HG03457 (cell line): Measurements from ENCODE around the gene CELSR2.
A peak's percentile ranks its signal among the peaks of the same experiment; 100 is the strongest.
"Not testable (repeated sequence)": the region's sequence is repeated elsewhere in the genome, so short reads cannot be mapped to it uniquely, and the experiment has no call there.

ENCODE experiments used
- ATAC-seq: cut with Tn5 transposase; IDR thresholded peaks from one replicate; pipeline ENCODE4 v1.9.1; 2021; ENCODE audit warnings: moderate number of reproducible peaks; ENCODE audit not compliant: unreplicated experiment

CELSR2 gene

DNA sequence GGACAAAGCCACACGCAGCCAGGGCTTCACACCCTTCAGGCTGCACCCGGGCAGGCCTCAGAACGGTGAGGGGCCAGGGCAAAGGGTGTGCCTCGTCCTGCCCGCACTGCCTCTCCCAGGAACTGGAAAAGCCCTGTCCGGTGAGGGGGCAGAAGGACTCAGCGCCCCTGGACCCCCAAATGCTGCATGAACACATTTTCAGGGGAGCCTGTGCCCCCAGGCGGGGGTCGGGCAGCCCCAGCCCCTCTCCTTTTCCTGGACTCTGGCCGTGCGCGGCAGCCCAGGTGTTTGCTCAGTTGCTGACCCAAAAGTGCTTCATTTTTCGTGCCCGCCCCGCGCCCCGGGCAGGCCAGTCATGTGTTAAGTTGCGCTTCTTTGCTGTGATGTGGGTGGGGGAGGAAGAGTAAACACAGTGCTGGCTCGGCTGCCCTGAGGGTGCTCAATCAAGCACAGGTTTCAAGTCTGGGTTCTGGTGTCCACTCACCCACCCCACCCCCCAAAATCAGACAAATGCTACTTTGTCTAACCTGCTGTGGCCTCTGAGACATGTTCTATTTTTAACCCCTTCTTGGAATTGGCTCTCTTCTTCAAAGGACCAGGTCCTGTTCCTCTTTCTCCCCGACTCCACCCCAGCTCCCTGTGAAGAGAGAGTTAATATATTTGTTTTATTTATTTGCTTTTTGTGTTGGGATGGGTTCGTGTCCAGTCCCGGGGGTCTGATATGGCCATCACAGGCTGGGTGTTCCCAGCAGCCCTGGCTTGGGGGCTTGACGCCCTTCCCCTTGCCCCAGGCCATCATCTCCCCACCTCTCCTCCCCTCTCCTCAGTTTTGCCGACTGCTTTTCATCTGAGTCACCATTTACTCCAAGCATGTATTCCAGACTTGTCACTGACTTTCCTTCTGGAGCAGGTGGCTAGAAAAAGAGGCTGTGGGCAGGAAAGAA is 25.5 kb downstream of the CELSR2 start:
- no peak for ATAC-seq

DNA sequence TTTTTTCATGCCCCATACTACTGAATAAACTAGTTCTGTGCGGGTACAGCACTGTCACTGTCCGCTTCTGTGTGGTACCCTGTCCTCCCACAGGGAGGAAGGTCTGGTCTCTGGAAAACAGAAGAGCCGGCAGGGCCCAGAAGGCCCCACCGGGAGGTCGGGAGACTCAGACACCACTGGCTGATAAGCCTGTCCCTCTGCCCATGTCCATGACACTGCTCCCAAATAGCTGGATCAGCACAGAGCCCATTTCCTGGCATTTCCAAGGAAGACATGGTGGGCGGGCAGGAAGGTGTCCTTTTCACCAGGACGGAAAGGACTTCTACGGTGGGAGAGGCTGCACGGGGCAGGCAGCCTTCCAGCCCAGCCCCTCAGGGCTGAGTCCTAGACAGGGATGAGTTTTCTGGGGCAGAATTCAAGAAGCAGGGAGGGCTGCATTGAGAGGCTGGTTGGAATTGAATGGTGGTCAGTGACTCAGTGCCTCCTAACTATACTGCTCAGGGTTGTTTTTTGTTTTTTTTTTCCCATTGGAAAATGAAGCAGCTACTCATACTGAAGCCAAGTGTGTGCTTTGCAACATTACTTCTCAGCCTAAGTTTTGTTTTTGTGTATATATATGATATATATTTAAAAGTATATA is 26.5 kb downstream of the CELSR2 start:
- no peak for ATAC-seq

DNA sequence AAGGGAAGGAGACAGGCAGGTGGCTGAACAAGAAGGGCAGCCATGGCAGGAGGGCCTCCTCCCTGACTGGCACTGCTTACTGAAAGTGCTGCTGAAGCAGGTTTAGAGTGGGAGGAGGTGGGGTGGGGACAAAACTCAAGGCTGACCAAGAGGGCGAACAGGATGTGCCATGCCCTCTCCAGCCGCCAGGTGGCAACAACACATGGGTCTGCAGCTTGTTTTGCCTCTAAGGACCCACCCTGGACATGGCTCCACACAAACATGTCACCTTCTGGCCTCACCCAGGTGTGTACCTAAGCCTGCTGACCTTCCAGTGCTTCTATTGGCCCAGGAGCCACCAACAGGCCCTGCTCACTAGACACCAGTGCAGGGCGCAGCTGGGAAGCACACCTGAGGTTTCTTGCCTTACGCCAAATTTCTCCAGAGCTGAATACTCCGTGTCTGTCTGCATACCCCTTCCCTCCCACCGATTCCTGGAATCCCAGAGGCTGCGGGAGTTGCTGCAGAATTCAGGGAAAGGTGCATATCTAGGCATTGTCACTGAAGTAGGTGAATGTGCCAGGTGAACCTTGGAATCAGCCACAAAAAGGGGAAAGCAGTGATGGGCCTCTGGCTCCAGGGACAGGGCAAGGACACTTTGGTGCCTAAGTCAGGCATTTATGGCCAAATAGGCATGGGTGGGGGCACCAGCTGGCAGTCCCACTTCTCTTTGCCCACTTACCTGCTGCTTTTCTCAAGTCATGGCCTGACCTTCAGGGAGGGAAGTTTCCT is 28.3 kb downstream of the CELSR2 start:
- no peak for ATAC-seq

DNA sequence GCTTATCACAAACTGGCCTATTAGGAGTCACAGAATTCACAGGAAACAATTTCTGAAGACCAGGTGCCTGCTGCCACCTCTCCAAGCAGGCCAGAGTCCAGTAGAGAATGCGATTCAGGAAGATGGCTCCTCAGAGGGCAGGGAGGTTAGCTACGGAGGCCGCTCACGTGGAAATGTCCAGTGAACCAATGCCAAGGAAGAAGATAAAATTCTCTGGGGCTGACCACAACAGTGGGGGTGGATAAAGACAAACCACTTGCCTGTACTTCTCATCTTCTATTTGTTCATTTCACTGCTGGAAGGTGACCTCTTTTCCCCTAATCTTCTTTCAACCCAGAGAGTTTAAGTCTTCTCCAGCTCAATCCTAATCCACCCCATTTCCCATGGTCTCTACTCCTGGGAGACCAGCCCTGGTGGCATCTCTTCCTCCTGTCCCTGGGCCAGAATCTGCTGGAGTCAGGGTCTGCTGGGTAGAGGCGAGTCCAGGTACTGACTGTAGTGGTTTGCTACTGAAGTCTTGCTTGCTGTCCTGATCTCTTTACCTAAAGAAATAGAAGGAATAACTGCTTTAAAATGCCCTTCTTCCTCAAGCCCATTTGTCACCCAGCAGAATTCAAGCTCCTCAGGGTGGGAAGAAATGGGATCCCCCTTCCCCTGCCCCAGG is 30.4 kb downstream of the CELSR2 start:
- no peak for ATAC-seq

DNA sequence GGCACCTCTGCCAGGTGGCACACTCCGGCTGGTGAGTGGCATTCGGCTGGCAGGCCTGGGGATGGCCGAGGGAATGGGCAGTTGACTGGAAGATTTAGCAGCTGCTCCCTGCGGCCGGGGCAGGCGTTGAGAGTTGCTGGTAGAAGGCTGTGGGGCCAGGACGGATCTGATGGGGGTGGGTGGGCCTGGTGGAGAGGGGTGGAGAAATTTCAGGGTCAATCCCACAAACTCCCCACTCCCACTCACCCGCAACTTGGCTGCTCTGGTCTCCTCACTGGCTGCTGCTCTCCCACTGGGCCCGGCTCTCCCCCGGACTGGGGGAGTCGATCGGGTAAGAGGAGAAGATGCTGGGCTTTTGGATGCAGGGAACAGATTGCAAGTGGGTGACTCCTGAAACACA is 31.5 kb downstream of the CELSR2 start:
- no peak for ATAC-seq

DNA sequence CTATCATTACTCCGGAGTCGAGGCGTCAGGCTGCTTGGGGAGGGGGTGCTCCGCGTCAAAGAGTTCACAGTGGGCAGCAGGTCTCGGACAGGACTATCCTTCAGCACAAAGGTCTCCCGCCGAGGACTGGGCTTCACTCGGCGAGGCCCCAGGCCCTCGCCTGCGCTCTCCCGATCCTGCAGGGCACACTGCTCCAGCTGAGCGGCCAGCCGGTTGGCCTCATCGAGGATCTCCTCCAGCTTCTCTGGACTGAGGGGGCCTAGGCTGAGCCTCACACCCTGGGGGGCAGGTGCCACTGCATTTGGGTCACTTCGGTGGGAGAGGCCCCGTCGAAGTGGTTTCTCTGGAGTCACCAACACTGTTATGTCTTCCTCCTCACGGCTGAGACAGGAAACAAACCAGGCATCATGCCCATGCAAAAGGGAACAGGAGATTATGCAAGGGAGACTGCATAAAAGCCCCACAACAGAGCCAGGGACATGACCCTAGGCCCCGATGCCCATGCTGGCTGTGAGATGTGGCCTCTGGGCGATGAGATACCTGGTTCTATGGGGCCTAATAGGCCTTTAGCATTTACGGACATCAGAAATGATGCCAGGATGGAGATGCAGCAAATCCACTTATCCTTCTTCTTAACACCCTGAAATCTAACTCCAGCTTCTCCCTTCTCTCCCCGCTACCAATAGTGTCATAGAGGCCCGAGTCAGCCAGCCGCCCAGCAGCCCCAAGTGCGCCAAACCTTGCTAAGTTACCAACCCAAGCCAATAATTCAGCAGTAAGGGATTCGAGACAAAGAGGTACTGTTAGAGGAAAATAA is 32.5 kb downstream of the CELSR2 start:
- ATAC-seq: no peak

DNA sequence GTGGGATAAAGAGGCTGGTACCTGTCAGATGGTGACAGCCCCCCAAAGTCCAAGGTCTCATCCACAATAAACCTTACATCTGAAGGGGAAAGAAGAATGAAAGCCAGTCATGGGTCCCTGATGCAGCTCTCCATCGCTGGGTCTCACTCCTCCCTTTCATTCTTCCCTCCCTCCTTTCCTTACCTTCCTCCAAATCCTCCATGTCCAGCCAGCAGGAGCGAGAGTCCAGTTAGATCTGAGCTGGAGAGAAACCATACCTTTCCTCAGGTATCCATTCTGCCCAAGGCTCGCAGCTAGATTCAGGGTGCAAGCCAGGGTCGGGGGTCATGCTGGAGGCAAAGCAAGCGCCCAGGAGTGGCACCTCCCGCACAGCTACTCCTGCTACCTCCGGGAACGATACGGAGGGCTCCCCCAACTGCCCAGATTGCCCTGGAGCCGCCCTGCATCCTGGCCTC is 33.2 kb downstream of the CELSR2 start:
- ATAC-seq: no peak

DNA sequence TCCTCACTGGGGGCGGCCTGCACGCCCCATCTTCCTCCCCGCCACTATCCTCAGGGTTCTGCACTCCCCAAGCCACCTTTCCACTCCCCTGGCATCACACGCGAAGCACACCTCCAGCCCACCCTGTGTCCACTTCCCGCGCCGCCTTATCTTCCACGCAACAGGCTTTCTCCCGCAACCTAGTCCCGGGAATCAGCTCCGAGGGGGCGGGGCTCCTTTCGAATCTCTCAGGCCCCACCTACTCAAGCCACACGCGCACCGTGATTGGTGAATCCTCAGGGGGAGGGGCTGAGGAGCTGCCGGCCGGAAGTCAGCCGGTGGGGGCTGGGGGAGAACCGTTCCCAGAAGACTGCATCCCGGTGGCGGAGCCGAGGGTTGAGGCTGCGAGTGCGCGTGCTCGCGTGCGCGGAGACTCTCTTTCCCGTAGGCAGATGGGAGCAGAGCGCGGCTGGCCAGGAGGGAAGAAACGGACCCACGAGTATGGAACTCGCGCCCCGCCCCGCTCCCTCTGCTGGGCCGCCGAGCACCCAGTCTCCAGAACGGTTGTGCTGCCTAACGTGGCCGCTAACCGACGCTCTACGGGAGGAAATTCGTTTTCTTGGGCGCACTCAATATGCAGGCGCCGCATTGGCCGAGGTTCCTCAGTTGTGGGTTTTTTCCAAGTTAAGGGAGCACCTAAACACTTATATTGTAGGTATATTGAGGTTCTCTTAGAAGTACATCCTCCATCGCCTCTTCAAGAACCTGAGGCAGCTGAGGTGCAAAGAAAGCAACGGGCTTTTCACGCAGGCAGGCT is 33.8 kb downstream of the CELSR2 start, which contains the start of gene PSRC1:
PSRC1 (minus strand) TSS at position 194 of the 796 bp plus-strand sequence.
- ATAC-seq: peak; percentile 92

DNA sequence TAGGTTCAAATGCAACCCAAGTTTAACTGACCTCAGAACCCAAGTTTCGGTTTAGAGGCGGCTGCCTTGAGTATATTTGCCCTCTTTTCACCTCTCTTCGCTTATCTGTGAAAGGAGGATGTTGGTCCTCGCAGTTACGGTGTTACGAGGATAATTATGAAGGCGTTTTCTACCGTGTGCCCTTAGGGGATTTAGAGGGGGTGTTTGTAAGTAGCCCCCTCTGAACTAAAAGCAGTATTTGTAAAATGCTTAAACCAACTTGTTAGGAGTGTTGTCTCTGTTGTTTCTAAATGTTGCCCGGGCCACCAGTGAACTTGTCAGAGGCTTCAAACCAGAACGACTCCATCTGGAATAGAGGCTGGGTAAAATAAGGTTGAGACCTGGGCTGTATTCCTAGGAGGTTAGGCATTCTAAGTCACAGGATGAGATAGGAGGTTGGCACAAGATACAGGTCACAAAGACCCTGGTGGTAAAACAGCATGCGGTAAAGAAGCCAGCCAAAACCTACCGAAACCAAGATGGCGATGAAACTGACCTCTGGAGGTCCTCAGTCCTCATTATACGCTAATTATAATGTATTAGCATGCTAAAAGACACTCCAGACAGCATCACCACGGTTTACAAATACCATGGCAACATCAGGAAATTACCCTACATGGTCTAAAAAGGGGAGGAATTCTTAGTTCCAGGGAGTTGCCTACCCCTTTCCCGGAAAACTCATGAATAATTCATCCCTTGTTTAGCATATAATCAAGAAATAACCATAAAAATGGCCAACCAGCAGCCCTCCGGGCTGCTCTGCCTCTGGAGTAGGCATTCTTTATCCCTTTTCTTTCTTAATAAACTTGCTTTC is 34.6 kb downstream of the CELSR2 start:
- ATAC-seq: no peak

DNA sequence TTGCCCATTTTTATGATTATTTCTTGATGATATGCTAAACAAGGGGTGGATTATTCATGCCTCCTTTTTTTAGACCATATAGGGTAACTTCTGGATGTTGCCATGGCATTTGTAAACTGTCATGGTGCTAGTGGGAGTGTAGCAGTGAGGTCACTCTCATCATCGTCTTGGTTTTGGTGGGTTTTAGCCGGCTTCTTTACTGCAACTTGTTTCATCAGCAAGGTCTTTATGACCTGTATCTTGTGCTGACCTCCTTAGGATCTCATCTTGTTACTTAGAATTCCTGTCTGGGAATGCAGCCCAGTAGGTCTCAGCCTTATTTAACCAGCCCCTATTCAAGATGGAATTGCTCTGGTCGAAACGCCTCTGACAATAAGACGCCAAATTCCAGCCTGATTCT is 37.4 kb downstream of the CELSR2 start:
- not testable (repeated sequence) for ATAC-seq

DNA sequence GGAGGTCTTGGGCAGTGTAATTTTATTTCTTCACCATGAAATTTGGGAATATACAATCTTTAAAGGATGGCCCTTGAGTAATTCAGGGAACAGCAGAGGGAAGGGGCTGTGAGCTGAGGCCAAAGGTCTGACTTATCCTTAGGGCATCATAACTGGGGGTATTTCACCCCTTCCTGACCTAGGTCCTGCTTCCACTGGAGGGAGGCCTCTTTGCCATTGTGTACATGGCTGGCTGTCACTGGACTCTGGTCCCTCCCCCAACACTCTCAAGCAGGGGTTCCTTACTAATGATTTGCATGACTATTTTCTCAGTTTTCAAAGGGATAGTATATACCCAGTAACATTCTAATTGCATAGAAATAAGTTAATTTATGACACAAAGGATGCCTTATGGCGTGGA is 40.8 kb downstream of the CELSR2 start:
- ATAC-seq: no peak

DNA sequence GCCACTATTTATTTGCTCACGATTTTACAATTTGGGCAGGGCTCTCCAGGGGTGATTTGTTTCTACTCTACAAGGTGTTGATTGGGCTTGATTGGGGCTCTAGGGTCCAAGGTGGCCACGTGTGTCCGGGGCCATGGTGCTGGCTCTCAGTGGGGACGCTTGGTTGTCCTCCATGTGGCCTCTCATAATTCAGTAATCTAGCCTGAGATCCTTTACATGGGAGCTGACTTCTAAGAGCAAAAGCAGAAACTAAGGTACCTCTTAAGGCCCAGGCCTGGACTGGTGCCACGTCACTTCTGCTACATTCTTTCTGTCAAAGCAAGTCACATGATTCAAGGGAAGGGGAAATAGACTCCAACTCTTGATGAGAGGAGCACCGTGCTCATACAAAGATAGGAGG is 41.7 kb downstream of the CELSR2 start:
- no peak for ATAC-seq

DNA sequence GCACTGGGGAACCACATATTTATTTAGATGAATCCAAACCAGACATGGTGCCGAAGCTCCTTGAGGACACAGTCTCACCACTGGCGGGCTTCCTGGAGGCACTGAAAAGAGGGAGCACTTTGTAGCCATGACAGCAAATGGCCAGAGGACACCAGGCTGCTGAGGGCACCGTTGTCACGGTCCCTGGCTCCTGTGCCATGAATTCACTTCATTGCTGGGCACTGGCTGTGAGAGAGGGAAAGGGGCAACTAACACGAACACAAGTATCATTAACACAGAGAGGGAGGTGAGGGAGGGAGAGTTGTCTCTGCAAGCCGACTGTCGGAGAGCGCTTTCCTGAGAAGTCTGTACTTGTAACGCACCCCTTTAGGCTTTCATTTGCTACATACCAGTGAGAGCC is 43.0 kb downstream of the CELSR2 start:
- no peak for ATAC-seq

DNA sequence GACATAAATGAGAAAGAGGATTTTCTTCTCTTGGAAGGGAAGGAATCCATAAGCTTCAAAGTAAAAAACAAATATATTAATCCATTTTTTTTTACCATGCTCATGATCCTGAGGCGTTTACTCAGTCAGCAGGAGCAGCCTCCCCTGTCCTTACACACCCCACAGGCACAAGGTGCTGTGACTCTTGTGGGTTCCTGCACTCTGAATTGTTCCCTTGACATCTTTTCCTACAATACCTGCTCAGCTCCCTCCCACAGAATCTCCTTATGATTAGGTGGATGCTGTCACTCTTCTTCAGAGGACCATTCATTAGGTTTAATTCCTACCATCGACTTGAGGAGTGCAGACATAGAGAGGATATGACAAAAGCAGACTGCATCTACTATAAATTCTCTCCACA is 43.7 kb downstream of the CELSR2 start:
- no peak for ATAC-seq

DNA sequence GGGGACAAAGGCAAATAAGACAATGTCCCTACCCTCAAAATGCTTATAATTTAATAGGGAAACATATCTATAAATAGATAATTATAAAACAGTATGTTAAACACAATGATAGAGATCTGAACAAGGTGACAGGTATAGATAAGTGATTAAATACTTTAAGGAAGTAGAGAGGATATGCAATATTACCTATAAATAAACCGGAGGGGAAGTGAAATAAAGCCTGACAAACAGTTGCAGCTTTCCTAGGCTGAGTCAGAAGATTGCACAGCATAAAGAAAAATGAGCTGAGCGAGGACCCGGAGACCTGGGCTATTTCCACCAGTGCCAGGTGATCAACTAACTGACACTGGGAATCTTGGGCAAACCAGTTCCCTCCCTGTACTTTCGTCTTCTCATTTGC is 45.1 kb downstream of the CELSR2 start:
- no peak for ATAC-seq

DNA sequence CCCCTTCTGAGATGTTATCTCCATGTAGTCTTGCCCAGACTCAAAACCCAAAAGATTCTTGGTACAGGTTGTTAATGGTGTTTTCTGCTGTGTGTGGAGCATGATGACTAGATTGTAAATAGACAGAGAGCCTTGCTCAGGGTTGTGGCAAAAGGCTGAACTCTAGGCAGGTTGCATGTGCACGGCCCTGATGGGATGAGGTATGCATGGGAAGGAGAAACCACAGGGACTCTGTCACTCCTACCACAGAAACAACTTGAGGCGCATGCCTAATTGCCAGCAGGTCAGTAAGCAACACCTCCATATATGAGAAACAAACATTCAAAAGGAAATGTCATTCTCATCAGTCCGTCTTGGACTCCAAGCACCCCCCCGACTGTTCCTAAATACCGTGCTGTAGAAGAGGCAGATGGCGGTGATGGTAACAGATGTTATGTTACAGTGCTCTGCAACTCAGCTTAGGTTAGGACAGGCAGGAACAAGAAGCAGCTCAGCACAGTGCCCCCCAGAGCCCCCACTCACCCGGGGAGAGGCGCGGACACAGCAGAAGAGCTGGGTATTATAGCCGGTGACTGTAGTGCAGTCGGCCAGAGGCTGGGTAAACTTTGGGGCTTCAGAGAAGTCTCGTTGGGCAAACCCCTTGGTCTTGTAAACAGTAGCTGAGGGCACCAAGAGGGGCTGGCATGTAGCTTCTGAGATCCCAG is 46.5 kb downstream of the CELSR2 start:
- no peak for ATAC-seq

DNA sequence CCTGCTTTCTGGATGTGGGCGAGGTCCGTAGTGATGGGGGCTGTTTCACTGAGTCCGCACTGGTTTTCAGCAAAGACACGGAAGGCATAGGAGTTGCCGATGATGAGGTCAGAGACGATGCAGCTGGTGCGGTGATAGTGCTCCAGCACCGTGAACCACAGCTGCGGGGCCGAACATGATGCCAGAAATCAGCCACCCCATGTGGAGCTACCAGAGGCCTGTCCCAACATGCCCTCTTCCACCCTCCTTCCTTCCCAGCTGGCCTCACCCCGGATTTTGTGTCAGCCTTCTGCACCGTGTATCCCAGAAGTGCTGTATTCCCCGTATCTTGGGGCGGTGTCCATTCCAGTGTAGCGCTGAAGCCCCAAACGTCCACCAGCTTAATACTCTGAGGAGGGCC is 47.4 kb downstream of the CELSR2 start:
- no peak for ATAC-seq
